PFSK-1 (cell line): ENCODE measurements around the gene DCAF5.

Experiments used
- FOXP2 ChIP-seq: optimal IDR thresholded peaks from 2 replicates; pipeline ENCODE3; 2011; ENCODE audit warnings: borderline replicate concordance, control low read depth, inconsistent platforms; ENCODE audit not compliant: insufficient read depth; ENCODE audit errors: extremely low read length, extremely low read depth
- POLR2AphosphoS5 ChIP-seq: IDR thresholded peaks from 2 replicates; pipeline ENCODE4 v1.6.1; 2012; ENCODE audit warnings: low read depth, mild to moderate bottlenecking, control low read depth, low read length, moderate library complexity
- REST ChIP-seq, 2 experiments: IDR thresholded peaks; 2 replicates each; pipeline versions ENCODE4 v1.6.1 to v1.8.0; 2011 to 2012; ENCODE audit warnings: low read depth in 2 of 2, low read length in 2 of 2, control low read depth in 1 of 2, inconsistent platforms in 1 of 2, mild to moderate bottlenecking in 1 of 2, moderate library complexity in 1 of 2; ENCODE audit not compliant: insufficient read depth in 1 of 2
- SIN3A ChIP-seq: IDR thresholded peaks from 2 replicates; pipeline ENCODE4 v1.6.1; 2012; ENCODE audit warnings: mild to moderate bottlenecking, low read length, moderate library complexity, borderline replicate concordance; ENCODE audit not compliant: insufficient read depth
- TAF1 ChIP-seq: IDR thresholded peaks from 2 replicates; pipeline ENCODE4 v1.6.1; 2012; ENCODE audit warnings: low read length, control low read depth, borderline replicate concordance; ENCODE audit not compliant: insufficient read depth

- TF ChIP-seq POLR2AphosphoS5 (no peak), TAF1 (no peak), REST (IDR thresholded peaks at IDR 0.05; ENCODE audit: insufficient read depth in 1 of 2, low read depth in 2 of 2, low read length in 2 of 2) (no peak), SIN3A (no peak), FOXP2 (no peak)
Measured at GRCh38 chr14:69137416-69137815, 15.5 kb downstream of the DCAF5 start.
